Right lung (tissue), 5 donors: ENCODE data around the gene URAD. TPM values are rescaled to one million over a fixed set of nuclear protein-coding genes. Genes with fewer than 3 reads are reported as not detected.
A peak's percentile ranks its signal among the peaks of the same experiment; 100 is the strongest.

ENCODE experiments used
- DNase-seq, 2 donors: peaks; one replicate each; pipeline ENCODE4 v3.0.0-alpha.2; 2013
- polyA plus RNA-seq, 5 donors: library from polyadenylated mRNA; unstranded; fragments of 120-200 nt; gene quantifications; one replicate each; pipeline versions ENCODE4 v1.2.1 to v1.2.3, GENCODE V29; 2013; ENCODE audit warnings: inconsistent platforms in 1 of 5, low replicate concordance in 1 of 5; ENCODE audit not compliant: insufficient read length in 5 of 5, insufficient read depth in 1 of 5

Gene URAD
- polyA plus RNA-seq, 5 donors = not detected

- no peak for DNase-seq
Measured at GRCh38 chr13:27956576-27957300, 31.8 kb downstream of the URAD start.

- DNase-seq = no peak
Measured at GRCh38 chr13:27955014-27955591, 33.4 kb downstream of the URAD start.

- no peak for DNase-seq
Measured at GRCh38 chr13:27954406-27954851, 34.1 kb downstream of the URAD start.

GRCh38 chr13:27953676-27954405 is 34.7 kb downstream of the URAD start:
- peak; percentile 72 to 76 for DNase-seq

- DNase-seq = no peak
Measured at GRCh38 chr13:27952876-27953675, 35.4 kb downstream of the URAD start.

- no peak for DNase-seq
Measured at GRCh38 chr13:27942972-27943371, 45.5 kb downstream of the URAD start.

GRCh38 chr13:27933580-27934328 is 54.7 kb downstream of the URAD start:
- no peak for DNase-seq

- no peak for DNase-seq
Measured at GRCh38 chr13:27933118-27933517, 55.4 kb downstream of the URAD start.

- no peak for DNase-seq
Measured at GRCh38 chr13:27929868-27930267, 58.6 kb downstream of the URAD start.

GRCh38 chr13:27928805-27929753 is 59.4 kb downstream of the URAD start:
- DNase-seq = no peak

- no peak for DNase-seq
Measured at GRCh38 chr13:27928353-27928804, 60.1 kb downstream of the URAD start.

Other genes with a start within 250 kb of the URAD start
- gene GSX1, start 196.2 kb downstream of the URAD start, polyA plus RNA-seq = not detected
- not detected for gene PDX1, start 68.7 kb downstream of the URAD start, polyA plus RNA-seq
- gene CDX2, start 19.4 kb downstream of the URAD start, polyA plus RNA-seq = not detected
- gene FLT3, start 111.9 kb upstream of the URAD start, polyA plus RNA-seq = under 1 TPM; 0.29 to 0.55 (median 0.42) TPM
- gene PAN3, start 149.9 kb upstream of the URAD start, polyA plus RNA-seq = 10 to 100 TPM; 38.9 to 63.1 (median 55.2) TPM